ENCODE measurements around the gene SPSB3. TPM values are rescaled to one million over a fixed set of nuclear protein-coding genes. Genes with fewer than 3 reads are reported as not detected.

The SPSB3 gene
- total RNA-seq, 1 donor from 2014 or later, result 40.3 TPM

DNA sequence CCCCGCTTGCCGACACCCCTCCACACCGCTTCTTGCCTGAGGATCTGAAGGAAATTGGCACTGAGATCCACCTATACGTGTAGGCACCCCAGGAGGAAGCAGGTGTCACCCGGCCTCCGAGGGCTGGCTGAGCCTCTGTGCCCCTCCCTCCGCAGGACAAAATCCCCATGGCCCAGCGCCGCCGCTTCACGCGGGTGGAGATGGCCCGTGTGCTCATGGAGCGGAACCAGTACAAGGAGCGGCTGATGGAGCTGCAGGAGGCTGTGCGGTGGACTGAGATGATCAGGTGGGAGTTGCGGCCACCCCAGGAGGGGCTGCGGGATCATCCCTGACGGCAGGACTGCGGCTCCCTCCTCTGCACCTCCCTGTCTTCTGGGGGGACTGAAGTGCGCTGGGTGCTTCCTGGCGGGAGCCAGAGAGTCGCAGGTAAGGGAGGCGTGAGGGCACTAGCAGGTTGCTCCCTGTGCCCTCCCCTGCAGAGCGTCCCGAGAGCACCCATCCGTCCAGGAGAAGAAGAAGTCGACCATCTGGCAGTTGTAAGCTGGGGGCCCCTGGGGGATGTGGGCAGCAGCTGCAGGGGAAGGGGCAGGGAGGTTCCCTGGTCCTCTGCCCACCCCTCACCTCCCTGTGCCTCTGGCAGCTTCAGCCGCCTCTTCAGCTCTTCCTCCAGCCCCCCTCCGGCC, 20.0 kb downstream of the SPSB3 start:
- Mint-ChIP-seq H3K36me3 (ENCODE audit: low read depth) (peaks cover 58% of the 10 kb centered on the region), H3K27me3 (no peaks in the 10 kb centered on the region), H3K4me1 (no peaks in the 10 kb centered on the region), H3K9me3 (no peaks in the 10 kb centered on the region), H3K4me3 (no peak overlapping the region), H3K27ac (no peak overlapping the region)
- no peak for ATAC-seq (ENCODE audit: low read depth)
- CTCF ChIA-PET, result no interaction called here
- POLR2A ChIA-PET, result interaction anchor here (0.8 kb wide), 1 partner anchor 9 kb away, joined by 3 read pairs; the partner anchor contains the start of gene NME3
- intact Hi-C loops (cut with micrococcal nuclease), result no loop called here
- TF ChIP-seq, protein P1, sequence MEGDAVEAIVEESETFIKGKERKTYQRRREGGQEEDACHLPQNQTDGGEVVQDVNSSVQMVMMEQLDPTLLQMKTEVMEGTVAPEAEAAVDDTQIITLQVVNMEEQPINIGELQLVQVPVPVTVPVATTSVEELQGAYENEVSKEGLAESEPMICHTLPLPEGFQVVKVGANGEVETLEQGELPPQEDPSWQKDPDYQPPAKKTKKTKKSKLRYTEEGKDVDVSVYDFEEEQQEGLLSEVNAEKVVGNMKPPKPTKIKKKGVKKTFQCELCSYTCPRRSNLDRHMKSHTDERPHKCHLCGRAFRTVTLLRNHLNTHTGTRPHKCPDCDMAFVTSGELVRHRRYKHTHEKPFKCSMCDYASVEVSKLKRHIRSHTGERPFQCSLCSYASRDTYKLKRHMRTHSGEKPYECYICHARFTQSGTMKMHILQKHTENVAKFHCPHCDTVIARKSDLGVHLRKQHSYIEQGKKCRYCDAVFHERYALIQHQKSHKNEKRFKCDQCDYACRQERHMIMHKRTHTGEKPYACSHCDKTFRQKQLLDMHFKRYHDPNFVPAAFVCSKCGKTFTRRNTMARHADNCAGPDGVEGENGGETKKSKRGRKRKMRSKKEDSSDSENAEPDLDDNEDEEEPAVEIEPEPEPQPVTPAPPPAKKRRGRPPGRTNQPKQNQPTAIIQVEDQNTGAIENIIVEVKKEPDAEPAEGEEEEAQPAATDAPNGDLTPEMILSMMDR (IDR thresholded peaks at IDR 0.05), result no peak
- DNase-seq, result no peak

DNA sequence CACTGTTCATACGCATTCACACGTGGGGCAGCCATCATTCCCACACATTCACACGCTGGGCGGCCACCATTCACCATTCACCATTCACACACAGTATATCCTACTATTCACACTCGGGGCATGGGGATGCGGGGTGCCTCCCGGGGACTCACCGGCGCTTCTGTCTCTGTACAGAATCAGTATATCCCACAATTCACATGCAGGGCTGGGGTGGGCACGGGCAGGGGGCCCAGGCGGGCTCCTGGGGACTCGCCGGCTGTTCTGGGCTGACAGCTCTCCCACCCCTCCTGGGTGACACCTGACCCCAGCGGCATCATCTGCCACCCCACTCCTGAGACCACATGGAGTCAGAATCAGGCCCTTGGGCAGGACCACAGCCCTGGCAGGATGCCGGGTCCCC, 20.6 kb downstream of the SPSB3 start:
- TF ChIP-seq, protein P1 (IDR thresholded peaks at IDR 0.05), result no peak
- peaks cover 58% of the 10 kb centered on the region for H3K36me3 Mint-ChIP-seq (ENCODE audit: low read depth)
- DNase-seq (no peak), ATAC-seq (ENCODE audit: low read depth) (no peak)
- intact Hi-C loops (cut with micrococcal nuclease), result no loop called here
- H3K27me3 Mint-ChIP-seq, result no peaks in the 10 kb centered on the region
- H3K4me3 Mint-ChIP-seq, result no peak overlapping the region
- ChIA-PET POLR2A (no interaction called here), CTCF (no interaction called here)
- H3K27ac Mint-ChIP-seq, result no peak overlapping the region
- no peaks in the 10 kb centered on the region for H3K9me3 Mint-ChIP-seq
- no peaks in the 10 kb centered on the region for H3K4me1 Mint-ChIP-seq

DNA sequence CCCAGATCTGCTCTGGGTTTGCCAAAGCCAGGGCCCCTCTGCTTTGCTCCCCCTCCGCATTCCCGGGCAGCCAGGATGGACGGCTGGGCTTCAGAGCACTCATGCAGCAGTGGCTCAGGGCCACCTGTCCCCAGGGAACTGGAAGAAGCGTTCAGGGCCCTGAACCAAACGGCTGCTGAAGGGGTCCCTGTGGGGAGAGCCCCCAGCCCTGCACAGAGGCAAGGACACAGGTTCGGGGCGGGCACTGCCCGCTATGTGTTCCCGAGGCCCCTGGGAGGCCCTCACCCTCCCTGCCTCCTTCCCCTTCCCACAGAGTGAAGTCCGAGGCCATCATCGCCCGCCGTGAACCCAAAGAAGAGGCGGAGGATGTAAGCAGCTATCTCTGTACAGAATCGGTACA, 21.5 kb downstream of the SPSB3 start:
- H3K4me1 Mint-ChIP-seq, result no peaks in the 10 kb centered on the region
- TF ChIP-seq, protein P1 (IDR thresholded peaks at IDR 0.05), result no peak
- intact Hi-C loops (cut with micrococcal nuclease), result no loop called here
- ATAC-seq (ENCODE audit: low read depth), result no peak
- DNase-seq, result no peak
- H3K27me3 Mint-ChIP-seq, result no peaks in the 10 kb centered on the region
- no peaks in the 10 kb centered on the region for H3K9me3 Mint-ChIP-seq
- ChIA-PET POLR2A (interaction anchor here (0.5 kb wide), 1 partner anchor 54 kb away, joined by 3 read pairs; no protein-coding TSS in a partner anchor), CTCF (no interaction called here)
- no peak overlapping the region for H3K27ac Mint-ChIP-seq
- H3K36me3 Mint-ChIP-seq (ENCODE audit: low read depth), result peaks cover 57% of the 10 kb centered on the region
- H3K4me3 Mint-ChIP-seq, result no peak overlapping the region

DNA sequence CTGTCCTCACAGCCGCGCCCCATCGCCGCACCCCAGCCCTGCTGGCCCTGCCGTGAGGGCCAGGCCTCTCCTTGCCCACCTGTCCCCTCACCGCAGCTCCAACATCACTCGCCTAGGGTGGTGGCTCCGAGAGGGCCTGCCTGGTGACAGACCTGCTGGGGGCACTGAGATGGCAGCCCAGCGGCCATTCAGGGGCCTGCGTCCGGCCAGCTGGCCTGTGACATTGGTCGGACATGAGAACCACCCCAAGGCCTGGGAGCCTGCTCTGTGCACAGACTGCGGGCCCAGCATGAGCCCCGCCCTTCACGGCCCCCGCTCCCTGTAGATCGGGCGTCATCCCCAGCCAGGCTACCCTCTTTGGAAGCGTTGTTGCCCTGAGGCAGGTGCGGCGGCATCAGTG, 22.9 kb downstream of the SPSB3 start:
- H3K27ac Mint-ChIP-seq, result no peak overlapping the region
- CTCF ChIA-PET, result no interaction called here
- no peaks in the 10 kb centered on the region for H3K9me3 Mint-ChIP-seq
- DNase-seq, result no peak
- ATAC-seq (ENCODE audit: low read depth), result no peak
- no peak overlapping the region for H3K4me3 Mint-ChIP-seq
- TF ChIP-seq, protein P1 (IDR thresholded peaks at IDR 0.05), result no peak
- peaks cover 57% of the 10 kb centered on the region for H3K36me3 Mint-ChIP-seq (ENCODE audit: low read depth)
- intact Hi-C loops (cut with micrococcal nuclease), result no loop called here
- H3K27me3 Mint-ChIP-seq, result no peaks in the 10 kb centered on the region
- H3K4me1 Mint-ChIP-seq, result no peaks in the 10 kb centered on the region
- POLR2A ChIA-PET, result no interaction called here

DNA sequence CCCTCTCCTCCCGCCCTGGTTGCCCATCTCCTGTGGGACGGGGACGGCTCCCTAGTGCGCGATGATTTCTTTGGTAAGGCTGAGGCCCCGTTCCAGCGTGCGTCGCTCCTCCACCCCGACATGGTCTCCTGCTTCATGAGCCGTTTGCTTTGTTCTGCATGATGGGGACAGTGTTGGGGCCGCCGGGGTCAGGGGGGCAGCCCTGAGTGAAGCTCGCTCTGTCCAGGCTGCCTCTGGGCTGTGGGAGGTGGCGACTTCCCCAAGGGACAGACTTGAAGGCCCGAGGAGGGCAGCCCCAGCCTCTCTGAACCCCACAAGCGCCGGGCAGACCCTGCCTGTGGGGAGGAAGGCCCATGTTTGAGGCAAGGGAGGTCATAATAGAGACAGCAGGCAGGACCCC, 23.4 kb downstream of the SPSB3 start:
- ChIA-PET CTCF (no interaction called here), POLR2A (interaction anchor here (0.6 kb wide), 2 partner anchors 42 to 500 kb away, joined by 4 read pairs; no protein-coding TSS in a partner anchor)
- DNase-seq (no peak), ATAC-seq (ENCODE audit: low read depth) (no peak)
- TF ChIP-seq, protein P1 (IDR thresholded peaks at IDR 0.05), result no peak
- Mint-ChIP-seq H3K27me3 (no peaks in the 10 kb centered on the region), H3K4me3 (no peak overlapping the region), H3K27ac (no peak overlapping the region), H3K36me3 (ENCODE audit: low read depth) (peaks cover 61% of the 10 kb centered on the region), H3K9me3 (no peaks in the 10 kb centered on the region), H3K4me1 (no peaks in the 10 kb centered on the region)
- intact Hi-C loops (cut with micrococcal nuclease), result no loop called here

Data from activated B cell treated with CpG ODN at 0.5 μM for 24 hours (primary cell).